HG02759 (cell line): ENCODE results near the gene UTP14A.
A peak's percentile ranks its signal among the peaks of the same experiment; 100 is the strongest.
"Not testable (repeated sequence)": the region's sequence is repeated elsewhere in the genome, so short reads cannot be mapped to it uniquely, and the experiment has no call there.

Experiments used
- ATAC-seq: cut with Tn5 transposase; IDR thresholded peaks from one replicate; pipeline ENCODE4 v1.9.1; 2021; ENCODE audit warnings: mild to moderate bottlenecking, moderate library complexity; ENCODE audit not compliant: unreplicated experiment

The UTP14A gene

GRCh38 chrX:129905787-129906580 lies at the start of gene UTP14A:
Gene UTP14A (plus strand): TSS chrX:129906164. CDS start chrX:129906211, 47 bp downstream.
- ATAC-seq: peak; percentile 99

GRCh38 chrX:129859134-129859533 lies 46.8 kb upstream of the UTP14A start:
- not testable (repeated sequence) for ATAC-seq

- not testable (repeated sequence) for ATAC-seq
These were observed 39.6 kb upstream of the UTP14A start for GRCh38 chrX:129866321-129866720.

- no peak for ATAC-seq
These were observed 33.4 kb upstream of the UTP14A start for GRCh38 chrX:129872524-129872923.

GRCh38 chrX:129875669-129876068 lies 30.3 kb upstream of the UTP14A start:
- ATAC-seq: no peak

GRCh38 chrX:129876771-129877305 lies 29.1 kb upstream of the UTP14A start:
- ATAC-seq: no peak

GRCh38 chrX:129877401-129877800 lies 28.6 kb upstream of the UTP14A start:
- no peak for ATAC-seq

GRCh38 chrX:129900054-129900453 lies 5.9 kb upstream of the UTP14A start:
- ATAC-seq: no peak

GRCh38 chrX:129908636-129909035 lies 2.7 kb downstream of the UTP14A start:
- ATAC-seq: no peak

GRCh38 chrX:129925305-129926092 lies 19.5 kb downstream of the UTP14A start:
- ATAC-seq: no peak

GRCh38 chrX:129930941-129931410 lies 25.0 kb downstream of the UTP14A start:
- ATAC-seq: peak; percentile 2

GRCh38 chrX:129931411-129932015 lies 25.5 kb downstream of the UTP14A start:
- peak; percentile 66 for ATAC-seq

GRCh38 chrX:129932016-129932820 lies 26.3 kb downstream of the UTP14A start:
- peak; percentile 76 for ATAC-seq

GRCh38 chrX:129932821-129933321 lies 26.9 kb downstream of the UTP14A start:
- ATAC-seq: peak; percentile 9

GRCh38 chrX:129933700-129934099 lies 27.7 kb downstream of the UTP14A start:
- no peak for ATAC-seq

GRCh38 chrX:129934461-129934860 lies 28.5 kb downstream of the UTP14A start:
- no peak for ATAC-seq

GRCh38 chrX:129934952-129935351 lies 29.0 kb downstream of the UTP14A start:
- no peak for ATAC-seq

- ATAC-seq: no peak
These were observed 32.1 kb downstream of the UTP14A start for GRCh38 chrX:129938081-129938480.

GRCh38 chrX:129939986-129940385 lies 34.0 kb downstream of the UTP14A start:
- ATAC-seq: no peak

- ATAC-seq: no peak
These were observed 34.8 kb downstream of the UTP14A start for GRCh38 chrX:129940721-129941120.
